Measurements from ENCODE around the gene TRAPPC3.

- TF ChIP-seq, protein P1, sequence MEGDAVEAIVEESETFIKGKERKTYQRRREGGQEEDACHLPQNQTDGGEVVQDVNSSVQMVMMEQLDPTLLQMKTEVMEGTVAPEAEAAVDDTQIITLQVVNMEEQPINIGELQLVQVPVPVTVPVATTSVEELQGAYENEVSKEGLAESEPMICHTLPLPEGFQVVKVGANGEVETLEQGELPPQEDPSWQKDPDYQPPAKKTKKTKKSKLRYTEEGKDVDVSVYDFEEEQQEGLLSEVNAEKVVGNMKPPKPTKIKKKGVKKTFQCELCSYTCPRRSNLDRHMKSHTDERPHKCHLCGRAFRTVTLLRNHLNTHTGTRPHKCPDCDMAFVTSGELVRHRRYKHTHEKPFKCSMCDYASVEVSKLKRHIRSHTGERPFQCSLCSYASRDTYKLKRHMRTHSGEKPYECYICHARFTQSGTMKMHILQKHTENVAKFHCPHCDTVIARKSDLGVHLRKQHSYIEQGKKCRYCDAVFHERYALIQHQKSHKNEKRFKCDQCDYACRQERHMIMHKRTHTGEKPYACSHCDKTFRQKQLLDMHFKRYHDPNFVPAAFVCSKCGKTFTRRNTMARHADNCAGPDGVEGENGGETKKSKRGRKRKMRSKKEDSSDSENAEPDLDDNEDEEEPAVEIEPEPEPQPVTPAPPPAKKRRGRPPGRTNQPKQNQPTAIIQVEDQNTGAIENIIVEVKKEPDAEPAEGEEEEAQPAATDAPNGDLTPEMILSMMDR (optimal IDR thresholded peaks at IDR 0.05 in 1 of 3, IDR thresholded peaks at IDR 0.05 in 1 of 3, conservative IDR thresholded peaks at IDR 0.05 in 1 of 3; ENCODE audit: extremely low read depth in 1 of 3, insufficient read depth in 2 of 3, low read length in 3 of 3), result no peak
- no peak for TF ChIP-seq EZH2 (IDR thresholded peaks at IDR 0.05; ENCODE audit: low read length)
Measured at GRCh38 chr1:36156329-36157114, 7.2 kb upstream of the TRAPPC3 start.

Data from keratinocyte (primary cell).